ENCODE data around the gene PRELID1. TPM values are rescaled to one million over a fixed set of nuclear protein-coding genes. Genes with fewer than 3 reads are reported as not detected.

PRELID1 gene
- total and polyA plus RNA-seq, 2 donors (not counting 3 experiments of a cell fraction or from before 2014, with no cell fraction given), result 201 to 293 TPM

- no peak for TF ChIP-seq CTCF (IDR thresholded peaks at IDR 0.05; ENCODE audit: extremely low read depth in 1 of 2, insufficient read depth in 1 of 2, low read depth in 1 of 2, low read length in 2 of 2)
Measured at GRCh38 chr5:177314376-177315342, 11.1 kb downstream of the PRELID1 start.

GRCh38 chr5:177315411-177315810 lies 11.8 kb downstream of the PRELID1 start:
- Histone ChIP-seq H3K4me1 (ENCODE audit: control insufficient read depth, extremely low read depth, insufficient read depth, low read length) (peaks cover 17% of the 10 kb centered on the region), H2AFZ (ENCODE audit: low read depth, low read length) (no peak overlapping the region), H3K9ac (replicated peaks; ENCODE audit: extremely low read depth, insufficient read depth, low read length) (no peak overlapping the region), H3K9me3 (replicated peaks; ENCODE audit: control insufficient read depth, insufficient read depth, low read length) (no peaks in the 10 kb centered on the region), H3K36me3 (ENCODE audit: control insufficient read depth in 2 of 2, extremely low read depth in 1 of 2, insufficient read depth in 2 of 2, low read length in 2 of 2) (peaks cover 0 to 3% of the 10 kb centered on the region in 2 experiments), H3K4me3 (replicated peaks in 1 of 3; ENCODE audit: insufficient read depth in 1 of 3, low read depth in 1 of 3, low read length in 3 of 3) (no peak overlapping the region), H3K79me2 (ENCODE audit: control insufficient read depth, insufficient read depth, low read length) (peaks cover 10% of the 10 kb centered on the region), H4K20me1 (replicated peaks; ENCODE audit: control insufficient read depth, extremely low read depth, insufficient read depth, low read length) (no peaks in the 10 kb centered on the region), H3K4me2 (ENCODE audit: insufficient read depth, low read length) (no peak overlapping the region), H3K9me1 (replicated peaks; ENCODE audit: control insufficient read depth, extremely low read depth, insufficient read depth, low read length) (no peaks in the 10 kb centered on the region), H3K27me3 (ENCODE audit: control insufficient read depth in 2 of 2, insufficient read depth in 2 of 2, low read length in 2 of 2) (no peaks in the 10 kb centered on the region), H3K27ac (ENCODE audit: insufficient read depth, low read depth, low read length) (no peak overlapping the region)
- no TSS peak for BruUV-seq (replicated peaks)
- ChIA-PET CTCF (interaction anchor here (1.0 to 2.7 kb wide), 5 partner anchors 34 to 138 kb away, joined by 3 to 12 read pairs (median 5); no protein-coding TSS in a partner anchor), POLR2A (no interaction called here)
- intact Hi-C loops (cut with micrococcal nuclease), result no loop called here
- FAIRE-seq (no peak), DNase-seq (ENCODE audit: low read depth, low spot score) (no peak)
- dilution Hi-C loops (cut with MboI; ENCODE audit: extremely low pct_ligation_motif_present, low sequenced_read_pairs), result no loop called here
- TF ChIP-seq JUN (IDR thresholded peaks at IDR 0.05; ENCODE audit: borderline replicate concordance, insufficient read depth, insufficient read length, low read depth), result no peak
- no peak for TF ChIP-seq POLR2A (IDR thresholded peaks at IDR 0.05; ENCODE audit: low read depth, low read length)
- no peak for TF ChIP-seq MAX (IDR thresholded peaks at IDR 0.05; ENCODE audit: insufficient read depth, insufficient read length)
- TF ChIP-seq GATA2 (IDR thresholded peaks at IDR 0.05; ENCODE audit: insufficient read depth, insufficient read length, low read depth, low read length), result no peak
- TF ChIP-seq EZH2 (IDR thresholded peaks at IDR 0.05; ENCODE audit: borderline replicate concordance, low read depth, low read length, severe bottlenecking), result no peak
- no peak for TF ChIP-seq CTCF (IDR thresholded peaks at IDR 0.05; ENCODE audit: extremely low read depth in 1 of 2, insufficient read depth in 1 of 2, low read depth in 1 of 2, low read length in 2 of 2)
- no peak for TF ChIP-seq POLR2AphosphoS5 (IDR thresholded peaks at IDR 0.05; ENCODE audit: insufficient read depth, low read depth, low read length)
- TF ChIP-seq MYC (IDR thresholded peaks at IDR 0.05; ENCODE audit: low read depth, low read length), result no peak
- TF ChIP-seq FOS (IDR thresholded peaks at IDR 0.05; ENCODE audit: borderline replicate concordance, insufficient read depth, low read length), result no peak

More at GRCh38 chr5:177314376-177315342, 11.1 kb downstream of the PRELID1 start:
- intact Hi-C loops (cut with micrococcal nuclease), result loop anchor here (5.0 kb wide), 2 partner anchors 53 to 662 kb away; no protein-coding TSS in a partner anchor
- ChIA-PET POLR2A (interaction anchor here (0.6 kb wide), 1 partner anchor 30 kb away, joined by 5 read pairs; no protein-coding TSS in a partner anchor), CTCF (interaction anchor here (1.1 to 2.7 kb wide), 4 partner anchors 56 to 138 kb away, joined by 3 to 12 read pairs (median 6); no protein-coding TSS in a partner anchor)
- no peak for DNase-seq (ENCODE audit: low read depth, low spot score)
- Histone ChIP-seq H2AFZ (ENCODE audit: low read depth, low read length) (no peak overlapping the region), H3K9me3 (replicated peaks; ENCODE audit: control insufficient read depth, insufficient read depth, low read length) (no peaks in the 10 kb centered on the region), H3K4me3 (replicated peaks in 1 of 3; ENCODE audit: insufficient read depth in 1 of 3, low read depth in 1 of 3, low read length in 3 of 3) (no peak overlapping the region), H3K4me2 (ENCODE audit: insufficient read depth, low read length) (no peak overlapping the region), H3K4me1 (ENCODE audit: control insufficient read depth, extremely low read depth, insufficient read depth, low read length) (peaks cover 22% of the 10 kb centered on the region), H3K36me3 (ENCODE audit: control insufficient read depth in 2 of 2, extremely low read depth in 1 of 2, insufficient read depth in 2 of 2, low read length in 2 of 2) (peaks cover 0 to 3% of the 10 kb centered on the region in 2 experiments), H3K27me3 (ENCODE audit: control insufficient read depth in 2 of 2, insufficient read depth in 2 of 2, low read length in 2 of 2) (no peaks in the 10 kb centered on the region), H3K79me2 (ENCODE audit: control insufficient read depth, insufficient read depth, low read length) (peaks cover 10% of the 10 kb centered on the region), H3K9ac (replicated peaks; ENCODE audit: extremely low read depth, insufficient read depth, low read length) (no peak overlapping the region), H3K9me1 (replicated peaks; ENCODE audit: control insufficient read depth, extremely low read depth, insufficient read depth, low read length) (no peaks in the 10 kb centered on the region), H4K20me1 (replicated peaks; ENCODE audit: control insufficient read depth, extremely low read depth, insufficient read depth, low read length) (no peaks in the 10 kb centered on the region), H3K27ac (ENCODE audit: insufficient read depth, low read depth, low read length) (no peak overlapping the region)
- FAIRE-seq, result no peak
- BruUV-seq (replicated peaks), result no TSS peak
- dilution Hi-C loops (cut with MboI; ENCODE audit: extremely low pct_ligation_motif_present, low sequenced_read_pairs), result no loop called here
